Inflammatory macrophage treated with lipopolysaccharide for 4 hours (primary cell): Measurements from ENCODE around the gene ZAP70.

ENCODE experiments used
- DNase-seq: peaks from one replicate; pipeline ENCODE4 v3.0.0-alpha.2; 2020

ZAP70 gene

GRCh38 chr2:97735161-97735561 lies 21.8 kb downstream of the ZAP70 start:
- DNase-seq, result no peak

- no peak for DNase-seq
Observed at GRCh38 chr2:97736185-97736584, 22.8 kb downstream of the ZAP70 start.

GRCh38 chr2:97736608-97737330 lies 23.4 kb downstream of the ZAP70 start:
- DNase-seq, result no peak

GRCh38 chr2:97737421-97738178 lies 24.2 kb downstream of the ZAP70 start:
- DNase-seq, result no peak

GRCh38 chr2:97738179-97739019 lies 25.0 kb downstream of the ZAP70 start:
- no peak for DNase-seq

- DNase-seq, result no peak
Observed at GRCh38 chr2:97739020-97739892, 25.9 kb downstream of the ZAP70 start.

GRCh38 chr2:97739893-97740245 lies 26.5 kb downstream of the ZAP70 start:
- no peak for DNase-seq

GRCh38 chr2:97740590-97741182 lies 27.3 kb downstream of the ZAP70 start:
- DNase-seq, result peak; percentile 43

GRCh38 chr2:97741251-97741650 lies 27.9 kb downstream of the ZAP70 start:
- no peak for DNase-seq

- DNase-seq, result no peak
Observed at GRCh38 chr2:97741686-97742085, 28.3 kb downstream of the ZAP70 start.

- peak; percentile 17 for DNase-seq
Observed at GRCh38 chr2:97742381-97742847, 29.0 kb downstream of the ZAP70 start.

- DNase-seq, result no peak
Observed at GRCh38 chr2:97743913-97744312, 30.5 kb downstream of the ZAP70 start.

GRCh38 chr2:97745474-97746174 lies 32.2 kb downstream of the ZAP70 start:
- DNase-seq, result no peak

GRCh38 chr2:97747285-97747684 lies 33.9 kb downstream of the ZAP70 start:
- no peak for DNase-seq

- DNase-seq, result no peak
Observed at GRCh38 chr2:97747716-97748115, 34.3 kb downstream of the ZAP70 start.

GRCh38 chr2:97749581-97749980 lies 36.2 kb downstream of the ZAP70 start:
- DNase-seq, result no peak

- no peak for DNase-seq
Observed at GRCh38 chr2:97750017-97750416, 36.6 kb downstream of the ZAP70 start.

- no peak for DNase-seq
Observed at GRCh38 chr2:97751752-97752151, 38.4 kb downstream of the ZAP70 start.

- DNase-seq, result no peak
Observed at GRCh38 chr2:97752342-97753334, 39.3 kb downstream of the ZAP70 start.
